ENCODE results near the gene GPC6. TPM values are rescaled to one million over a fixed set of nuclear protein-coding genes. Genes with fewer than 3 reads are reported as not detected.

GPC6 gene
- total and polyA plus RNA-seq, 2 donors (not counting 1 experiment from before 2014, with no cell fraction given): not detected

GRCh38 chr13:93624311-93624777 is 397.7 kb downstream of the GPC6 start:
- H3K27me3 ChIP-seq (replicated peaks in 1 of 4; ENCODE audit: control extremely low read depth in 1 of 4, control insufficient read depth in 3 of 4, insufficient read depth in 4 of 4, low read length in 3 of 4): no peaks in the 10 kb centered on the region
- ChIA-PET CTCF (no interaction called here), POLR2A (no interaction called here)
- no peaks in the 10 kb centered on the region for H3K9me3 Mint-ChIP-seq (ENCODE audit: insufficient read depth)
- no peak overlapping the region for H2AFZ ChIP-seq (ENCODE audit: insufficient read depth, low read depth, low read length, poor library complexity, severe bottlenecking)
- H3K4me1 ChIP-seq (ENCODE audit: control insufficient read depth in 2 of 2, insufficient read depth in 2 of 2, low read length in 2 of 2): no peaks in the 10 kb centered on the region
- H3K36me3 ChIP-seq (replicated peaks in 1 of 2; ENCODE audit: control extremely low read depth in 1 of 2, control insufficient read depth in 1 of 2, extremely low read depth in 1 of 2, insufficient read depth in 2 of 2, low read length in 1 of 2): no peaks in the 10 kb centered on the region
- H3K79me2 ChIP-seq (ENCODE audit: control insufficient read depth, insufficient read depth, low read length): no peaks in the 10 kb centered on the region
- H3K9me3 ChIP-seq (ENCODE audit: control extremely low read depth in 1 of 3, control insufficient read depth in 2 of 3, insufficient read depth in 1 of 3, low read length in 2 of 3): no peaks in the 10 kb centered on the region
- no peaks in the 10 kb centered on the region for H4K20me1 ChIP-seq (ENCODE audit: control insufficient read depth, insufficient read depth, low read length, poor library complexity, severe bottlenecking)
- H3K4me3 Mint-ChIP-seq: no peak overlapping the region
- no peaks in the 10 kb centered on the region for H3K27me3 Mint-ChIP-seq
- DNase-seq (no peak), ATAC-seq (ENCODE audit: low read depth) (no peak)
- H3K27ac Mint-ChIP-seq: no peak overlapping the region
- no peak overlapping the region for H3K9ac ChIP-seq (ENCODE audit: low read length)
- no CpG with 5 or more reads among the region's 2 CpGs for WGBS (ENCODE audit: insufficient coverage)
- no peaks in the 10 kb centered on the region for H3K4me1 Mint-ChIP-seq
- TF ChIP-seq CTCF (IDR thresholded peaks at IDR 0.05): no peak
- no peak for TF ChIP-seq EZH2 (IDR thresholded peaks at IDR 0.05; ENCODE audit: borderline replicate concordance, insufficient read depth, low read depth, low read length, poor library complexity, severe bottlenecking)
- no peak overlapping the region for H3K27ac ChIP-seq (ENCODE audit: low read length in 2 of 2)
- H3K4me3 ChIP-seq (ENCODE audit: control extremely low read depth in 1 of 5, extremely low read depth in 1 of 5, insufficient read depth in 1 of 5, low read depth in 2 of 5, low read length in 4 of 5): no peak overlapping the region
- H3K4me2 ChIP-seq (replicated peaks; ENCODE audit: low read depth, low read length, poor library complexity, severe bottlenecking): no peak overlapping the region
- intact Hi-C loops (cut with micrococcal nuclease): no loop called here

GRCh38 chr13:93625536-93625935 is 398.9 kb downstream of the GPC6 start:
- Histone ChIP-seq H3K27ac (ENCODE audit: low read length in 2 of 2) (no peak overlapping the region), H2AFZ (ENCODE audit: insufficient read depth, low read depth, low read length, poor library complexity, severe bottlenecking) (no peak overlapping the region), H3K9ac (ENCODE audit: low read length) (no peak overlapping the region), H3K4me2 (replicated peaks; ENCODE audit: low read depth, low read length, poor library complexity, severe bottlenecking) (no peak overlapping the region), H3K4me1 (ENCODE audit: control insufficient read depth in 2 of 2, insufficient read depth in 2 of 2, low read length in 2 of 2) (no peaks in the 10 kb centered on the region), H3K4me3 (ENCODE audit: control extremely low read depth in 1 of 5, extremely low read depth in 1 of 5, insufficient read depth in 1 of 5, low read depth in 2 of 5, low read length in 4 of 5) (no peak overlapping the region), H3K9me3 (ENCODE audit: control extremely low read depth in 1 of 3, control insufficient read depth in 2 of 3, insufficient read depth in 1 of 3, low read length in 2 of 3) (no peaks in the 10 kb centered on the region), H3K79me2 (ENCODE audit: control insufficient read depth, insufficient read depth, low read length) (no peaks in the 10 kb centered on the region), H3K36me3 (replicated peaks in 1 of 2; ENCODE audit: control extremely low read depth in 1 of 2, control insufficient read depth in 1 of 2, extremely low read depth in 1 of 2, insufficient read depth in 2 of 2, low read length in 1 of 2) (no peaks in the 10 kb centered on the region), H3K27me3 (replicated peaks in 1 of 4; ENCODE audit: control extremely low read depth in 1 of 4, control insufficient read depth in 3 of 4, insufficient read depth in 4 of 4, low read length in 3 of 4) (no peaks in the 10 kb centered on the region), H4K20me1 (ENCODE audit: control insufficient read depth, insufficient read depth, low read length, poor library complexity, severe bottlenecking) (no peaks in the 10 kb centered on the region)
- no peak for DNase-seq
- CTCF ChIA-PET: no interaction called here
- ATAC-seq (ENCODE audit: low read depth): no peak
- TF ChIP-seq EZH2 (IDR thresholded peaks at IDR 0.05; ENCODE audit: borderline replicate concordance, insufficient read depth, low read depth, low read length, poor library complexity, severe bottlenecking) (no peak), CTCF (IDR thresholded peaks at IDR 0.05) (no peak)
- intact Hi-C loops (cut with micrococcal nuclease): no loop called here
- no CpG with 5 or more reads among the region's 1 CpG for WGBS (ENCODE audit: insufficient coverage)
- no peaks in the 10 kb centered on the region for H3K27me3 Mint-ChIP-seq
- H3K4me3 Mint-ChIP-seq: no peak overlapping the region
- H3K27ac Mint-ChIP-seq: no peak overlapping the region
- H3K9me3 Mint-ChIP-seq (ENCODE audit: insufficient read depth): no peaks in the 10 kb centered on the region
- no peaks in the 10 kb centered on the region for H3K4me1 Mint-ChIP-seq
- POLR2A ChIA-PET: no interaction called here

All from B cell (primary cell).